H9 (cell line): Measurements from ENCODE around the gene TMCO4. TPM values are rescaled to one million over a fixed set of nuclear protein-coding genes. Genes with fewer than 3 reads are reported as not detected.

Source experiments
- DNase-seq: peaks from one replicate; pipeline ENCODE4 v3.0.0-alpha.2; 2017
- H2AFZ ChIP-seq: one replicate; pipeline ENCODE4 v1.6.1; 2013; ENCODE audit warnings: mild to moderate bottlenecking, low read length, control low read depth, moderate library complexity
- H2AK5ac ChIP-seq: 2 replicates; pipeline ENCODE4 v1.6.1; 2013; ENCODE audit warnings: low read length, control low read depth, mixed read lengths; ENCODE audit not compliant: insufficient read length
- H2BK120ac ChIP-seq: one replicate; pipeline ENCODE4 v1.6.1; 2013; ENCODE audit warnings: low read depth, mild to moderate bottlenecking, low read length, control low read depth, inconsistent platforms; ENCODE audit not compliant: poor library complexity, severe bottlenecking
- H2BK12ac ChIP-seq: 2 replicates; pipeline ENCODE4 v1.6.1; 2013; ENCODE audit warnings: low read length, control low read depth, mixed read lengths, low read depth; ENCODE audit not compliant: insufficient read length
- H2BK15ac ChIP-seq: 2 replicates; pipeline ENCODE4 v1.6.1; 2013; ENCODE audit warnings: low read depth, low read length, control low read depth
- H2BK20ac ChIP-seq: one replicate; pipeline ENCODE4 v1.6.1; 2013; ENCODE audit warnings: low read depth, mild to moderate bottlenecking, low read length, control low read depth, inconsistent platforms; ENCODE audit not compliant: poor library complexity, severe bottlenecking
- H2BK5ac ChIP-seq: 2 replicates; pipeline ENCODE4 v1.6.1; 2013; ENCODE audit warnings: low read length, control low read depth, mixed read lengths; ENCODE audit not compliant: insufficient read length
- H3K14ac ChIP-seq: 2 replicates; pipeline ENCODE4 v1.6.1; 2013; ENCODE audit warnings: low read length, control low read depth; ENCODE audit not compliant: insufficient read depth
- H3K18ac ChIP-seq: 2 replicates; pipeline ENCODE4 v1.6.1; 2013; ENCODE audit warnings: low read depth, mild to moderate bottlenecking, mixed read lengths, low read length, control low read depth; ENCODE audit not compliant: insufficient read length
- H3K23ac ChIP-seq: 2 replicates; pipeline ENCODE4 v1.6.1; 2013; ENCODE audit warnings: low read length, control low read depth, mixed read lengths, low read depth; ENCODE audit not compliant: insufficient read length
- H3K23me2 ChIP-seq: 2 replicates; pipeline ENCODE4 v1.6.1; 2013; ENCODE audit warnings: low read depth, mild to moderate bottlenecking, mixed read lengths, low read length, control low read depth; ENCODE audit not compliant: insufficient read length, poor library complexity, severe bottlenecking
- H3K27ac ChIP-seq: 2 replicates; pipeline ENCODE4 v1.5.1; 2013; ENCODE audit warnings: low read length, control low read depth, mixed read lengths, low read depth; ENCODE audit not compliant: insufficient read length
- H3K27me3 ChIP-seq: 2 replicates; pipeline ENCODE4 v1.6.1; 2013; ENCODE audit warnings: low read length, control low read depth, inconsistent platforms; ENCODE audit not compliant: insufficient read depth
- H3K4ac ChIP-seq: 2 replicates; pipeline ENCODE4 v1.6.1; 2013; ENCODE audit warnings: low read depth, mild to moderate bottlenecking, control low read depth, inconsistent platforms, low read length, moderate library complexity
- H3K4me1 ChIP-seq: 2 replicates; pipeline ENCODE4 v1.6.1; 2013; ENCODE audit warnings: low read length, control low read depth, inconsistent platforms; ENCODE audit not compliant: insufficient read depth
- H3K4me2 ChIP-seq: 2 replicates; pipeline ENCODE4 v1.6.1; 2013; ENCODE audit warnings: low read length, control low read depth, mixed read lengths; ENCODE audit not compliant: insufficient read length, insufficient read depth
- H3K56ac ChIP-seq: 2 replicates; pipeline ENCODE4 v1.6.1; 2013; ENCODE audit warnings: low read depth, mild to moderate bottlenecking, mixed read lengths, low read length, control low read depth; ENCODE audit not compliant: insufficient read length
- H3K79me1 ChIP-seq: 2 replicates; pipeline ENCODE4 v1.6.1; 2013; ENCODE audit warnings: low read depth, mild to moderate bottlenecking, moderate library complexity, low read length, control low read depth, inconsistent platforms; ENCODE audit not compliant: insufficient read depth, poor library complexity, severe bottlenecking
- H3K79me2 ChIP-seq: 2 replicates; pipeline ENCODE4 v1.6.1; 2013; ENCODE audit warnings: low read length, control low read depth, inconsistent platforms; ENCODE audit not compliant: insufficient read depth
- H3K9ac ChIP-seq: 2 replicates; pipeline ENCODE4 v1.6.1; 2013; ENCODE audit warnings: low read length, control low read depth, mixed read lengths; ENCODE audit not compliant: insufficient read length; ENCODE audit errors: extremely low read depth
- H3K9me3 ChIP-seq: one replicate; pipeline ENCODE4 v1.6.1; 2013; ENCODE audit warnings: low read depth, low read length, inconsistent platforms; ENCODE audit not compliant: control insufficient read depth
- H3T11ph ChIP-seq: one replicate; pipeline ENCODE4 v1.6.1; 2013; ENCODE audit warnings: mild to moderate bottlenecking, low read length, control low read depth, inconsistent platforms
- H4K20me1 ChIP-seq: one replicate; pipeline ENCODE4 v1.6.1; 2013; ENCODE audit not compliant: control insufficient read depth, insufficient read length, insufficient read depth
- H4K5ac ChIP-seq: 2 replicates; pipeline ENCODE4 v1.6.1; 2013; ENCODE audit warnings: low read depth, mild to moderate bottlenecking, mixed read lengths, low read length, control low read depth; ENCODE audit not compliant: insufficient read length
- H4K8ac ChIP-seq: replicated peaks from 2 replicates; pipeline ENCODE4 v1.6.1; 2013; ENCODE audit warnings: low read length, control low read depth, mixed read lengths, low read depth; ENCODE audit not compliant: insufficient read length
- H4K91ac ChIP-seq: 2 replicates; pipeline ENCODE4 v1.6.1; 2013; ENCODE audit warnings: low read depth, mild to moderate bottlenecking, moderate library complexity, mixed read lengths, low read length, control low read depth; ENCODE audit not compliant: insufficient read length
- H3K27ac Mint-ChIP-seq, 3 experiments: 2 replicates in 2 of 3; 3 replicates in 1 of 3; pipeline ENCODE4 v1.8.0; 2020 to 2021; ENCODE audit warnings: mixed read lengths in 3 of 3, mild to moderate bottlenecking in 1 of 3, moderate library complexity in 1 of 3
- H3K27me3 Mint-ChIP-seq: 2 replicates; pipeline ENCODE4 v1.8.0; 2021; ENCODE audit warnings: low read depth, mild to moderate bottlenecking, moderate library complexity, mixed read lengths
- H3K36me3 Mint-ChIP-seq, 3 experiments: 2 replicates in 2 of 3; 3 replicates in 1 of 3; pipeline ENCODE4 v1.8.0; 2020 to 2021; ENCODE audit warnings: low read depth in 3 of 3, mixed read lengths in 3 of 3; ENCODE audit not compliant: insufficient read depth in 1 of 3
- H3K4me1 Mint-ChIP-seq, 2 experiments: 2 replicates each; pipeline ENCODE4 v1.8.0; 2020; ENCODE audit warnings: mixed read lengths in 2 of 2
- H3K4me3 Mint-ChIP-seq, 2 experiments: 2 replicates in 1 of 2; 3 replicates in 1 of 2; pipeline ENCODE4 v1.8.0; 2020 to 2021; ENCODE audit warnings: mild to moderate bottlenecking in 2 of 2, mixed read lengths in 2 of 2, moderate library complexity in 1 of 2
- H3K9me3 Mint-ChIP-seq, 2 experiments: 2 replicates in 1 of 2; 3 replicates in 1 of 2; pipeline ENCODE4 v1.8.0; 2020; ENCODE audit warnings: mild to moderate bottlenecking in 2 of 2, mixed read lengths in 2 of 2, moderate library complexity in 1 of 2
- WGBS: extraction: QIAGEN DNeasy Blood & Tissue Kit; methylation state at CpG from one replicate; pipeline ENCODE4 v1.1.7; 2013; ENCODE audit warnings: missing lambda C conversion rate, low lambda C conversion rate, mixed read lengths; ENCODE audit not compliant: insufficient read length; ENCODE audit errors: extremely low coverage; 5-methylcytosine and 5-hydroxymethylcytosine counted together
- total RNA-seq: library from RNA; stranded (reverse); gene quantifications from 2 replicates; pipeline ENCODE4 v1.2.1, GENCODE V29; 2021
- TF ChIP-seq, protein P1 (sequence below): fragments of 200-600 bp; sonication (generic); conservative IDR thresholded peaks from 3 replicates; pipeline ENCODE4 v1.8.0; 2021; ENCODE audit warnings: antibody characterized with exemption, mild to moderate bottlenecking

The TMCO4 gene
- total RNA-seq, 1 experiment from 2014 or later: 4.0 TPM

DNA sequence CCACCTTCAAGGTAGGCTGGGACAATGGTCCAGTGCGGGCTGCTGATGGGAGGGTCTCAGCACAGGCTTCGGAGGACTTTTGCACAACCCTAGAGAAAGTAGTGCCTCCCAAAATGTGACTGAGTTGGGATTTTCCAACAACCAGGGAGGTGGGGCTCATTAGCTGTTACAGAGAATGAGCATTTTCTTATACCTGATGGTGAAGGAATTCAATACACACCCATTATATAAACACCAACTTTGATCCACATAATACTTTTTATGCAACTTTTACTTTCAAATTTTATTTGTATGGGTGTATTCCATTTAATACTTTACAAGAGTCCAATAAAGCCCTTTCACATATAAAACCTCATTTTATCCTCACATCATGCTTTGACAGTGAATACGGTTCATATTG lies 46.6 kb upstream of the TMCO4 start:
- no CpG with 5 or more reads among the region's 3 CpGs for WGBS
- Histone ChIP-seq H2BK15ac (no peak overlapping the region), H2AFZ (no peak overlapping the region), H3K4me1 (no peaks in the 10 kb centered on the region), H2BK12ac (no peak overlapping the region), H3K9ac (no peak overlapping the region), H3K23ac (no peak overlapping the region), H3K27me3 (no peaks in the 10 kb centered on the region), H4K5ac (no peak overlapping the region), H2BK5ac (no peak overlapping the region), H4K8ac (no peak overlapping the region), H3K27ac (no peak overlapping the region), H3K14ac (no peak overlapping the region), H2BK20ac (no peak overlapping the region), H3K56ac (no peak overlapping the region), H3K79me1 (no peaks in the 10 kb centered on the region), H3T11ph (no peak overlapping the region), H4K91ac (no peak overlapping the region), H3K18ac (no peak overlapping the region), H3K23me2 (no peaks in the 10 kb centered on the region), H2AK5ac (no peak overlapping the region), H3K79me2 (no peaks in the 10 kb centered on the region), H4K20me1 (no peaks in the 10 kb centered on the region), H3K4me2 (no peak overlapping the region), H2BK120ac (no peak overlapping the region), H3K9me3 (no peaks in the 10 kb centered on the region), H3K4ac (no peak overlapping the region)
- Mint-ChIP-seq H3K4me1 (peaks cover 0 to 11% of the 10 kb centered on the region in 2 experiments; a peak in 2 of 4 replicates), H3K27me3 (peaks cover 8% of the 10 kb centered on the region), H3K27ac (no peak overlapping the region), H3K9me3 (no peaks in the 10 kb centered on the region), H3K36me3 (no peaks in the 10 kb centered on the region), H3K4me3 (no peak overlapping the region)
- DNase-seq: no peak
- TF ChIP-seq, protein P1, sequence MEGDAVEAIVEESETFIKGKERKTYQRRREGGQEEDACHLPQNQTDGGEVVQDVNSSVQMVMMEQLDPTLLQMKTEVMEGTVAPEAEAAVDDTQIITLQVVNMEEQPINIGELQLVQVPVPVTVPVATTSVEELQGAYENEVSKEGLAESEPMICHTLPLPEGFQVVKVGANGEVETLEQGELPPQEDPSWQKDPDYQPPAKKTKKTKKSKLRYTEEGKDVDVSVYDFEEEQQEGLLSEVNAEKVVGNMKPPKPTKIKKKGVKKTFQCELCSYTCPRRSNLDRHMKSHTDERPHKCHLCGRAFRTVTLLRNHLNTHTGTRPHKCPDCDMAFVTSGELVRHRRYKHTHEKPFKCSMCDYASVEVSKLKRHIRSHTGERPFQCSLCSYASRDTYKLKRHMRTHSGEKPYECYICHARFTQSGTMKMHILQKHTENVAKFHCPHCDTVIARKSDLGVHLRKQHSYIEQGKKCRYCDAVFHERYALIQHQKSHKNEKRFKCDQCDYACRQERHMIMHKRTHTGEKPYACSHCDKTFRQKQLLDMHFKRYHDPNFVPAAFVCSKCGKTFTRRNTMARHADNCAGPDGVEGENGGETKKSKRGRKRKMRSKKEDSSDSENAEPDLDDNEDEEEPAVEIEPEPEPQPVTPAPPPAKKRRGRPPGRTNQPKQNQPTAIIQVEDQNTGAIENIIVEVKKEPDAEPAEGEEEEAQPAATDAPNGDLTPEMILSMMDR: no peak
